GM21825 (cell line): Measurements from ENCODE around the gene WIZ.
A peak's percentile ranks its signal among the peaks of the same experiment; 100 is the strongest.

ENCODE experiments used
- ATAC-seq: cut with Tn5 transposase; IDR thresholded peaks from one replicate; pipeline ENCODE4 v1.9.1; 2021; ENCODE audit warnings: mild to moderate bottlenecking, moderate library complexity; ENCODE audit not compliant: unreplicated experiment

Gene WIZ

DNA sequence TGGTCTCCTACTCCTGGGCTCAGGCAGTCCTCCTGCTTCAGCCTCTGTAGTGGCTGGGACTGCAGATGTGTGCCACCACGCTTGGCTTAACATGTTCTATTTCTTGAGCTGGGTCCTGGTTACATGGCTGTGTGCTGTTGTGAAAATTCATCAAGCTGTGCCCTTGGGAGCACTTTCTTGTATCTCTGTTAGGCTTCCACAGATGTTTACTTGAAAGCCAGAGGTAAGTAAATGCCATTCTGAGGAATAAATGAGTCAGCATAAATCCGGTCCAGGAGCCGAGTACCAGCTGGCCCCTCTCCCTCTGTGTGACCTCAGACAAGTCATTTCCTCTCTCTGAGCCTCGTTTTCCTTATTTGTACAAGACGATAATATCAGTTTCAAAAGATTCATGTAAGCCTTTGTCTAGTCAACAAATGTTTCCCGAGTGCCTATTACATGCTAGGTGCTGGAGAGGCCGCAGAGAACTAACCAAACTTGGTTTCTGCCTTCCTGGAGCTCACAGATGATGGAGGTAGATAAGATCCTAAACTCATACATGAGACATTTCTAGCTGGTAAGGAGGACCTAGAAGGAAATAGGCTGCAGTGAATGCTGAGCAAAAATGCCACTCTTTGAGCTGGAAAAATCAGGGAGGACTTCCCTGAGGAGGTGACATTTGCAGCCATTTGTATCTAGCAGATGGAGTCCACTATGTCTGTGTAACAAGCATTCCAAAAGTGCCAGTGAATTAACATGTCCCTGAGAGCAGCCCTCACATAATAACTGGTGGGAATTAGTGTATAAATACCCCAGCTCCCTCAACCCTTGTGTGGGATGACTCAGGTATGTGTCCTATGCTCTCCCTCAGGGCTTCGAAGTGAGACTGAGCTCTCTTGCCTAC, 17.3 kb upstream of the WIZ start:
- ATAC-seq: peak; percentile 51

GRCh38 chr19:15464394-15465385, 14.9 kb upstream of the WIZ start, which contains the start of gene RASAL3:
Gene RASAL3, minus strand, starts transcription at chr19:15464544. Its CDS starts 186 bp downstream, at chr19:15464358.
- ATAC-seq: no peak

DNA sequence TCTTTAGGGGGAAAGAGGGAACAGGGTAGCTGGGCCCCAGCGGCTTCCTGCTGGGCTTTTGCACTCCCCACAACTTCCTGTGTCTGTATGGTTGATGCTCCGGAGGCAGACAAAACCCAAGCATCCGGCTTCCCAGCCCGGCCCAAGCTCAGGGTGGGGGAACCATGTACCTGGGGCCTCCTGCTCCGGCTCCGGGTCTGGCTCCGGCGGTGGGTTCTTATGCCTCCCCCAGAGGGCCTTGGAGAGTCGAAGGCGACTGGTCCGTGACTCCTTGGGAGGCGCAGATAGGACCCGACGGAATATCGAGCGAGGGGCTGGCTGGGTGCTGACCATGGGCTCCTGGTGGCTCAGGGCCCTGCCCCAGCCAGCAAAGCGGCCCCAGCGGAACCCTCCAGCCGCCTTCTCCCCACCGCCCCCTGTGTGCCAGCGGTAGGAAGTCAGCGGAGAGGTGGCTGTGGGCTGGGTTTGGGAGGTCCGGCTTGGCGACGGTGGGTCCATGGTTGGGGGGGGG, 14.2 kb upstream of the WIZ start:
- no peak for ATAC-seq

- ATAC-seq: no peak
Measured at GRCh38 chr19:15461694-15462093, 11.9 kb upstream of the WIZ start.

GRCh38 chr19:15457701-15458484, 8.1 kb upstream of the WIZ start:
- no peak for ATAC-seq

DNA sequence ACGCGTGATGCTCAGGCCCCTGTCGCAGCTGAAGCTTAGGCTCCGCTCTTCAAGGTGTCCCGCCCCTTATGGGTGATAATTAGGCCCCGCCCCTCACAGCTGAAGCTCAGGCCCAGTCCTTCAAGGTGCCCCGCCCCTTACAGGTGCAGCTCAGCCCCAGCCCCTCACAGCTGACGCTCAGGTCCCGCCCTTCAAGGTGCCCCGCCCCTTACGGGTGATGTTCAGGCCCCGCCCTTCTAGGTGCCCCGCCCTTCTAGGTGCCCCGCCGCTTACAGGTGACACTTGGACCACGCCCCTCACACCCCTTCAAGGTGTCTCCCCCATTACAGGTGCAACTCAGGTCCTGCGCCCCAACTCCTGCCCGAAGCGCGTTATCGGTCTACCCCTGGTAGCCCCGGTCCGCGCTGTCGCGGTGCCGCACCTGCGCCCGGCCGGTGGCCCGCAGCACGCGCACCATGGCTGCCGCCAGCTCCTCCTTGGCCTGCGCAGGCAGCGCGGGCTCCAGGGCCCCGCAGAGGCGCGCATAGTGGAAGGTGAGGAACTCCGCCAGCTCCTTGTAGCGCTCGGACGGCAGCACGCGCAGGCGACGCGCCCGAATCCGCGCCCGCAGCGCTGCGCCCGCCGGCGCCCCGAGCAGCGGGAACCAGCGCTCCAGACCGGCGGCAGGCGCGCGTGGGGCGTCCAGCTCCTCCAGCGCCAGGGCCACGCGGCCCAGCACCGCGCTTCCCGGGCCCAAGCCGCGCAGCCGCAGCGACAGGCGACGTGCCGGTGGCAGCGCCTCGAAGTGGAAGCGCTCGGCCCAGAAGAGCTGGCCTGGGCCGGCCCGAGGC, 7.3 kb upstream of the WIZ start:
- no peak for ATAC-seq

DNA sequence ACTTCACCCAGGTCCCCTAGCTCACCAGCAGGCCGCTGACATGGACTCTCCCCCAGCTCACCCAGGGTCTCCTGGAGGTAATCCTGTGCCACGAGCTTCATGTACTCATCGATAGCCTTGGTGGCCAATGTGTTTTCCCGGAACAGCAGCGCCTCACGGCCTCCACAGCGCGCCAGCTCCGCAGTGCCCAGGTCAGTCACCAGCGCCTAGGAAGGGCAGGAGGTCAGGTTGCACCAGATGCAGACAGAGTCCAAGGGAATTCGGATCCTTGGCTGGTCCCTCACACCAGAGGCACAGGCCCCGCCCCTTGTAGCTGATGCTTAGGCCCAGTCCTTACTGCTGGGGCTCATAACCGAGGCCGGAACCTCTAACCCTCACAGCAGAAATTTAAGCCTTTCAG, 6.7 kb upstream of the WIZ start:
- no peak for ATAC-seq

DNA sequence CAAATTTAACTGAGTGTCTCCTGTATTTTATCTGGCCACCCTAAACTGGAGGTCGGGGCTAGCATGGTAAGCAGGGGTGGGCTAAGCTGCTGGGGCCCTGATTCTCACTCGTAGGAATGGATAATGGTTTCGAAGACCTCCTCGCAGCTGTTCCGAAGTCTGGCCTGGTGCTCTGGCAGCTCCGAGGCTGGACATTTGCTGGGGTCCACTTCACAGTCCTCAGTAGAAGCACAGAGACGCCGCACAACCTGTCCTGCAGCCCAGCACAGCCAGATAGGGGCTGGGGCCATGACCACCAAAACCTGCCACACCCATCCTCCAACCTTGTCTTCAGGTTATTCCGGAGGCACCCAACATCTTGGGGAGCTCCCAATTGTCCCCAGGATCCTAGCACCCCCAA, 6.2 kb upstream of the WIZ start:
- ATAC-seq: no peak

DNA sequence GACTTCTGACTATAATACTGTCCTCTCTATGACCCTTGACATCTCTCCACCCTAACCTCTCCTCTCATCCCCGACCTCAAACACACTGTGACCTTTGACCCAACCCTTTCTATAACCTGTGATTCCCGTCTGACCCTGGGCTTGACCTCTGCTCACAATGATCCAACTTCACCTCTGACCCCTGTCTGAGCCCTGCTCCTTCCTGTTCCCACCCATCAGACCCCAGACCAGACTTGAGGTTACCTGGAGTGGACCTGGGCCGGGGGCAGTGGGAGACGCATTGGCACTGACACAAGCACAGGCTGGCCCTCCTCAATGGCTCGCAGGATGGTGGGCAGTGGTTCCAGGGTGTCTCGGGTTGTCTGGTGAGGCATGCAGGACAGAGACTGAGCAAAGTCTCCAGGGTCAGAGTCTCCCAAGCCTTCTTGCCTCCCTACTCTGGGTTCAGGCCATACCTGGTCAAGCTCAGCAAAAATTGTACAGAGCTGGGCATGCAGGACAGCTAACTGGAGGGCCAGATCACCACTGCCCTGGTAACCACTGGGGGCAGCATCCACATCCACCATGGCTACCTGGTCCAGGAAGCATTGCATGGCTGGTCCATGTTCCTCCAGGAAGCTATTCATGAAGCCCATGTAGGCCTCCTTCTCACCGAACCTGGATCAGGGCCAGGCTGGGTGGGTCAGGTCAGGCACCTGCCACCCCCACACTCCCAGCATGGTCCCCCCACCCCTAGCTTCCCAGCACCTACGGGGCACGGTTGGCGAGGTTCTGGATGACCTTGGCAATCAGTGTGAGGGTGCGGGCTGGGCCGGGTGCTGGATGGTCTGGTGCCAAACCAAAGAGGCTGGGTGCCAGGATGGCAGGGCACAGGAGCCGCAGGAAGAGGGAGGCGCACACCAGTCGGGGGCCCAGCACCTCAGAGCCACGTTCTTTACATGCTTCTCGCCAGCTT, 4.4 kb upstream of the WIZ start:
- no peak for ATAC-seq

DNA sequence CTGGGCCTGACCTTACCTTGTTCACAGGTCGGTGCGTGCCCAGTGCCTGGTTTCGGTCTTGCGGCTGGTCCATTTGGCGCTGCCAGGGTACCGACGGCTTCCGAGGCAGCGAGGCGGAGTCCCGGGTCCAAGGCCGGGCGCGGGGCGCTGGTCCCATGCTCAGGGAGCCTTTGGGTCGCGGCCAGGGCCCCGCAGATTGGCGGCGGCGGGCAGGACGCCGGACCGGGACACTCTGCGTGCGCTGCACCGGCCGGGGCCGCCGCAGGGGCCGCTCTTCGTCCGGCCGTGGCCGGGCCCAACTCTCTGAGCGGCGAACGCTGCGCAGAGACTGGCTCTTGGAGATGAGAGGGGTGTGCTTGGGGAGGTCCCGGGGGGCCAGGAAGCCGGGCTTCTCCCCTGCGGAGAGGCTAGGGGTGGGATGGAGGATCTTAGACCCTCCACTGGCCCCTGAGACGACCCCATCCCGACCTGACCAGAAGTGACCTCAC, 3.4 kb upstream of the WIZ start:
- ATAC-seq: no peak

DNA sequence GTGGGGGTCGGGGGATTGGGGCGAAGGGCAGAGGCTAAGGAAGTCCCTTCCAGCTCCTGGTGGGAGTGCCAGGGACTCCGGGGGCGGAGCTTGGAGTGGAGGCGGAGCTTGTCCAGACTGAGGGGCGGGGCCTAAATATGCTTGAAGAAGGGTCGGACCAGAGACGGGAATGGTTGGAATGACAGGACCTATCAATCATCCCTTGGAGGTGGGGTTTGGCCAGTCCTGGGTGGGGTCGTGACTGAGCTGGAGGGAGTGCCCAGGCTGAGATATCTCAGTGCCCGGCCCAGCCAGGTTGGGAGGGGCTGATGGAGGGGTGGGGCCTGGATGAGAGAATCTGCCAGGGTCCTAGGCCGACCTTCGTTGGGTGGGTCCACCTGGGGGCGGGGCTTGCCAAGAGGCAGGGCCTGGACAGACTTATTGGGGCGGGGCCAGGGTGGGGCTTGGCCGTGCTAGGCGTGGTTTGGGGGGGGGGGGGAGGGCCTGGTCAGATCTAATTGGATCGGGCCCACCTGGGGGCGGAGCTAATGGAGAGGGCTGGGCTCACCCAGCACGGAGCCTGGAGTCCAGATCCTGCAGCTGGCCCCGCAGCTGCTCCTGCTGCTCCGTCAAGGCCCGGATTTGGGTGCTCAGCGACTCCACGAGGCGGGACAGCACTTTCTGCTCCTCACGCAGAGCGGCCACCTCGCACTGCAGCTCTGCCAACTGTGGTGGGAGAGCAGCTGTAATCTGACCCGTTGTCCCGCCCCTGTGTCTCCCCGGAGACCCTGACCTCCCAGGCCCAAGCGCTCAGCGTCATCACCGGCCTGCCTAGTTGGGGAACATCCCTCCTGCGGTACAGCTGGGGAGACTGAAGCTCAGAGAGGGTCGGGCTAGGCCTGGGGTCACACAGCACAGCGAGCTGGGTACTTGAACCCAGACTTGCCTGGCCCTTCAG, 2.6 kb upstream of the WIZ start:
- no peak for ATAC-seq

GRCh38 chr19:15450528-15450890, 753 bp upstream of the WIZ start:
- no peak for ATAC-seq

GRCh38 chr19:15448778-15449619, 757 bp downstream of the WIZ start:
- no peak for ATAC-seq

DNA sequence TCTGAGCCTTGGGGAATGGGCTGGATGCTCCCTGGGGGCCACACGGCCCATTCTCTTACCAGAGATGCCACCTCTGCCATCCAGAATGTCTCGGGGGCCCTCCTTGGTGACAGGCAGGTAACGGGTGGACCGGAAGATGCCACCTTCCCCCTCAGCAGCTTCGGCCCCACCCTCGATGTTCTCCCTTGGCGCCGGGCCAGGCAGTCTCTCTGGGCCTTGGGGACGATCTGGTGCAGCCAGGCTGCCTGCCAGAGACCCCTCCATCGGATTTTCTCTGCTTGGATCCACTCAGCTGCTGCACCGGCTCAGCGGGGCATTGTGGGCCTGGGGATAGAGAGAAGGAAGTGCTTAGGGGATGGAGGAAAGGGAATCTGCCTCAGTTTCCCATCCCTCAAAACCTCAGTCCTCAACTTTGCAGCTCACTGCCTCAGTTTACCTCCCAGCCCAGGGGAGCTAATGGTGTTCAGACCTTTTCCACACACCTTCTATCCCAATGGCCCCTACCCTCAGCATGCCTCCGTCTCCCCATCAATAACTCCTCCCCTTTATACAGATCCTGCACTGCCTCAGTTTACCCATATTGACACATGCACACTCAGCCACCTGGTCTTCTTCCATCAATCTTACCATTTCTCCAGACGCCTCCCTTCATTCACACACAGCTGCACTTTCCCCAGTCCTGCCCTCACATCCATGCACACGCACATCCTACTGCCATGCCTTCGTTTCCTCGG, 1.5 kb downstream of the WIZ start:
- no peak for ATAC-seq

DNA sequence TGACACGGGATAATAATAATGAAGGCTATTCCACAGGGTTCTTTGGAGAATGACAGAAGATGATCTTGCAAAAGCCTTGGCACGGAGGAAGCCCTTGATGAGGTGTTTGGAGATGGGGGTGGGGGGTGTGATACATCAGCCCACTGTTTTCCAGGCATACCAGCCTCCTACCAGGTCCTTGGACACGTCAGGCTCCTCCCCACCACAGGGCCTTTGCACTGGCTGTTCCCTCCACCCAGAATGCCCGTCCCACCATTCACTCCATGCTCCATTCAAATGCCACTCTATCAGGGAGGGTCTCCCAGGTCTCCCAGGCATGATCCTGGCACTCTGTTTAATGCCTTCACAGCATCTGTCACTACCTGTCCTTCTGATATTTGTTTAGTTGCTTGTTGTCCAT, 2.7 kb downstream of the WIZ start:
- ATAC-seq: no peak

DNA sequence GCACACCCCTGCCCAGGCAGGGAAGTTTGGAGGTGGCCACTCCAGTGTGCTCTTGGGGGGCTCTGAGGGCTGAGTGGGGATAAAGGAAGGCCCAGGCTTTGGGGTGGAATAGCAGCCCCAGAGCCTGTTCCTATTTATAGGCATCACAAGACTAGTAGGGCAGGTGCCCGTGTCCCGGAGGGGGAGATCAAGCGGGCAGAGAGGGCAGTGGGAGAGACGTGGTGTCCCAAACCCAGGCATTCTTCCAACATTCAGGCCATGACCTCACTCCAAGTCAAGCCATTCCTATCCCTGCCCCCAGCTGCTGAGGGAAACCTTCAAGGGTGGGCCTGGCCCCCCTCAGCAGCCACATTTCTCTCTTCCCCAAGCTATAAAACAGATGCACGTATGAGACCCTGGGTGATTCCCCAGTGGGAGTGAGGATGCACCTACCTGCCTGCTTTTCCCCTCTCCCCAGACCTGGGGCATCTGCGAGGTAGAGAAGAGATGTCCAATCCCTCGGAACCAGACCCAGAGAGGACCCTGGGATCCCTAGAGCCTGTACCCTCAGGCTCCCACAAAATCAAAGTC, 3.9 kb downstream of the WIZ start:
- no peak for ATAC-seq
